ENCODE measurements around the gene FBF1.

FBF1 gene

GRCh38 chr17:75917917-75918445 lies 22.9 kb downstream of the FBF1 start:
- in situ Hi-C loops (cut with HindIII; ENCODE audit: low sequenced_read_pairs) = no loop called here
- no peak for DNase-seq (ENCODE audit: low read depth)
- H3K4me3 ChIP-seq (ENCODE audit: low read depth, low read length) = no peak overlapping the region
- no peak for TF ChIP-seq CTCF (IDR thresholded peaks at IDR 0.05; ENCODE audit: low read depth, low read length, missing control alignments)

- no peak for DNase-seq (ENCODE audit: low read depth)
- in situ Hi-C loops (cut with HindIII; ENCODE audit: low sequenced_read_pairs) = no loop called here
- no peak overlapping the region for H3K4me3 ChIP-seq (ENCODE audit: low read depth, low read length)
- no peak for TF ChIP-seq CTCF (IDR thresholded peaks at IDR 0.05; ENCODE audit: low read depth, low read length, missing control alignments)
Observed at GRCh38 chr17:75917141-75917916, 23.5 kb downstream of the FBF1 start.

GRCh38 chr17:75915268-75915667 lies 25.6 kb downstream of the FBF1 start:
- in situ Hi-C loops (cut with HindIII; ENCODE audit: low sequenced_read_pairs) = no loop called here
- TF ChIP-seq CTCF (IDR thresholded peaks at IDR 0.05; ENCODE audit: low read depth, low read length, missing control alignments) = no peak
- no peak overlapping the region for H3K4me3 ChIP-seq (ENCODE audit: low read depth, low read length)
- no peak for DNase-seq (ENCODE audit: low read depth)

GRCh38 chr17:75914643-75915267 lies 26.1 kb downstream of the FBF1 start:
- TF ChIP-seq CTCF (IDR thresholded peaks at IDR 0.05; ENCODE audit: low read depth, low read length, missing control alignments) = no peak
- no peak for DNase-seq (ENCODE audit: low read depth)
- in situ Hi-C loops (cut with HindIII; ENCODE audit: low sequenced_read_pairs) = no loop called here
- H3K4me3 ChIP-seq (ENCODE audit: low read depth, low read length) = no peak overlapping the region

GRCh38 chr17:75913537-75914210 lies 27.2 kb downstream of the FBF1 start:
- H3K4me3 ChIP-seq (ENCODE audit: low read depth, low read length) = no peak overlapping the region
- in situ Hi-C loops (cut with HindIII; ENCODE audit: low sequenced_read_pairs) = no loop called here
- no peak for DNase-seq (ENCODE audit: low read depth)
- no peak for TF ChIP-seq CTCF (IDR thresholded peaks at IDR 0.05; ENCODE audit: low read depth, low read length, missing control alignments)

- no peak overlapping the region for H3K4me3 ChIP-seq (ENCODE audit: low read depth, low read length)
- no peak for TF ChIP-seq CTCF (IDR thresholded peaks at IDR 0.05; ENCODE audit: low read depth, low read length, missing control alignments)
- in situ Hi-C loops (cut with HindIII; ENCODE audit: low sequenced_read_pairs) = no loop called here
- DNase-seq (ENCODE audit: low read depth) = no peak
Observed at GRCh38 chr17:75910699-75911098, 30.1 kb downstream of the FBF1 start.

Measured in astrocyte of the cerebellum (primary cell).